ENCODE results near the gene FLYWCH1.

The FLYWCH1 gene

DNA sequence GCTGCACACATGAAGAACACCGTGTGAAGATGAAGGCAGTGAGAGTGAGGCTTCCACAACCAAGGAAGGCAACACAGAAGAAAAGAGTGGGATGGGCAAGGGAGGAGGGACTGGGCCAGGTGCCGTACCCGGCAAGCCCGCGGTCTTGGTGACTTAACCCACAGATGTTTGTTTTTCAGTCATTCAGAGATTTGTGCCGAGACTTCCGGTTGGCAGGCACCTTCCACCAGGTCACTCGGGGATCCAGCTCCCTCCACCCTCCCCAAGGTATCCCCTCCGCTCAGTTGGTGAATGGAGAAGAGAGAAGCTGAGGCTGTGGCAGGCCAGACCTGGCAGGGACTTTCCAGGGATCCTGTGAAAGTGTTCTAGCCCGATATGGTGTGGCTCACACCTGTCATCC, 47.5 kb downstream of the FLYWCH1 start:
- ChIA-PET POLR2A (interaction anchor here (0.7 kb wide), 1 partner anchor 76 kb away, joined by 3 read pairs; the partner anchor contains the start of gene FLYWCH2), CTCF (no interaction called here)
- DNase-seq (ENCODE audit: extremely low spot score) = no peak
- TF ChIP-seq NFRKB (IDR thresholded peaks at IDR 0.05) = no peak
- TF ChIP-seq L3MBTL2 (conservative IDR thresholded peaks at IDR 0.05) = no peak
- TF ChIP-seq HDGF (IDR thresholded peaks at IDR 0.05; ENCODE audit: borderline replicate concordance) = no peak
- TF ChIP-seq SP1 (IDR thresholded peaks at IDR 0.05) = no peak
- TF ChIP-seq LEF1 (IDR thresholded peaks at IDR 0.05; ENCODE audit: borderline replicate concordance) = no peak
- TF ChIP-seq CTBP1 (IDR thresholded peaks at IDR 0.05; ENCODE audit: borderline replicate concordance) = no peak
- no peak for TF ChIP-seq FOXM1 (IDR thresholded peaks at IDR 0.05; ENCODE audit: borderline replicate concordance)
- TF ChIP-seq ELF4 (IDR thresholded peaks at IDR 0.05) = no peak
- no peak for TF ChIP-seq SUZ12 (IDR thresholded peaks at IDR 0.05)
- TF ChIP-seq ZNF384 (IDR thresholded peaks at IDR 0.05) = no peak
- no peak for TF ChIP-seq TARDBP (IDR thresholded peaks at IDR 0.05)
- no peak for TF ChIP-seq BHLHE40 (IDR thresholded peaks at IDR 0.05; ENCODE audit: borderline replicate concordance)

DNA sequence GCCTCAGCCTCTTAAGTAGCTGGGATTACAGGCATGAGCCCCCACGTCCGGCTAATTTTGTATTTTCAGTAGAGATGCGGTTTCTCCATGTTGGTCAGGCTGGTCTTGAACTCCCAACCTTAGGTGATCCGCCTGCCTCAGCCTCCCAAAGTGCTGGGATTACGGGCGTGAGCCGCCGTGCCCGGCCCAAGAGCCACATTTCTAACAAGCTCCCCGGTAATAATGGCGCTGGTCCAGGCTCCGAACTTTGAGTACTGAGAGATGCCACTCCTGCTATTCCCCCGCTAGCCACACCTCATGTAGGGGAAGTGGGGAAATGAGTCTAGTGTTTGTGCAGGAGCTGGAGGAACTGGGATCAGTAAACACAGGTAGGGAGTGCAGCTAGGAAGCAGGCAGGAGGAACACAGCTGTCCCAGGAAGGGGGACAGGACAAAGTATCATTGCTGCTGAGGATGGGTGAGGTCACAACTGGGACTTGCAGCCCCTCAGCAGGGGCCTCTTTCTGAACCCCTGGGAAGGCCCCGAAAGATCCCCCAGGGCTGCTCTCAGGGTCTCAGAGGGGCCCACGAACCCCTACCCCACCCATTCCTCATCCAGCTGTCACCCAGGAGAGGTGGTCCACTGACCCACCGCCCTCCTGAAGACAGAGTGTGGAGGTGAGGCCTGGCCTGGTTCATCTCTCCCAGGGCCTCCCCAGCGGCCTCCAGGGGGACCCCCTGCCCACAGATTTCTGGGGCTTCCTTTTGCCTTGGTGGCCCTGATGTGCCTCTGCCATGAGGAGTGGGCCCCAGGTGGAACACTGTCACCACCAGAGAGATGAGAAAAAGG, 48.7 kb downstream of the FLYWCH1 start:
- no peak for TF ChIP-seq SUZ12 (IDR thresholded peaks at IDR 0.05)
- ChIA-PET POLR2A (interaction anchor here (1.2 kb wide), 1 partner anchor 20 kb away, joined by 3 read pairs; the partner anchor contains the start of gene PKMYT1), CTCF (interaction anchor here (0.7 kb wide), 1 partner anchor 85 kb away, joined by 5 read pairs; no protein-coding TSS in a partner anchor)
- DNase-seq (ENCODE audit: extremely low spot score) = no peak

DNA sequence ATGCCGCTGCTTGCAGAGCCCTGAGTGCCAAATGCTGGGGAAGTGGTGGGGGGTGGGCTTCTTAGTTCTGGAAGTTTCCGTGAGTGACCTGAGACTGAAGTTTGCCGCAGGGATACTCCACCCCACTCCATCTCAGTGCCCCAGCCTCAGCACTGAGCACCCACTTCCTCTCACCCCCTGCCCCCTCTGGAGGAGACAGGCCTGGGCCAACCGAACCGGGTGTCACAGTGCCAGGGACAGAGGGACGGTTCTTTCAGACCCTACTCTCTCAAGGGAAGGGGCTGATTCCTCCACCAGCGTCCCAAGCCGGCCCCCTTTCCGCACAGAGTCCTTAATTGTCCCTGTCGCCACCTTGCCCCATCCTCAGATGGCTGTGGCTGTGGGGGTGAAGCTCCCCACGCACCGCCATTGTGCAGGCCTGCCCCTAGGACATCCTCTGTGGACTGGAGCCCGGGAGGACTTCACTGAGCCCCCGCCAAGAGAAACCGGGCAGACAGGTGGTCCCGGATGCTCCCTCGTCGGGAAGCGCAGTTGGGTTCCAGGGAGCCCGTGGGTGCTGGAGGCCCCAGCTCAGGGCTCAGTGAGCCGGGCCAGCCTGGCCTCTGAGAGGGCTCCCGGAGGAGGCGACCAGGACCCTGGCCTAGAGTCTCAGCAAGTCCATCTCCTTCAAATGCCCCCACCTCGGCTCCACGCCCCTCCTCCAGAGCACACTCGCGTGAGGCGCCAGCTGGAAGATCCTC, 50.8 kb downstream of the FLYWCH1 start:
- ChIA-PET CTCF (interaction anchor here (1.0 kb wide), 1 partner anchor 17 kb away, joined by 3 read pairs; no protein-coding TSS in a partner anchor), POLR2A (interaction anchor here (1.6 to 1.7 kb wide), 2 partner anchors 10 to 18 kb away, joined by 3 to 6 read pairs; partner anchors contain the start of gene PKMYT1)
- no peak for TF ChIP-seq NFRKB (IDR thresholded peaks at IDR 0.05)
- no peak for TF ChIP-seq SUZ12 (IDR thresholded peaks at IDR 0.05)
- no peak for TF ChIP-seq ZNF384 (IDR thresholded peaks at IDR 0.05)
- no peak for TF ChIP-seq FOXA1 (IDR thresholded peaks at IDR 0.05)
- DNase-seq (ENCODE audit: extremely low spot score) = no peak

DNA sequence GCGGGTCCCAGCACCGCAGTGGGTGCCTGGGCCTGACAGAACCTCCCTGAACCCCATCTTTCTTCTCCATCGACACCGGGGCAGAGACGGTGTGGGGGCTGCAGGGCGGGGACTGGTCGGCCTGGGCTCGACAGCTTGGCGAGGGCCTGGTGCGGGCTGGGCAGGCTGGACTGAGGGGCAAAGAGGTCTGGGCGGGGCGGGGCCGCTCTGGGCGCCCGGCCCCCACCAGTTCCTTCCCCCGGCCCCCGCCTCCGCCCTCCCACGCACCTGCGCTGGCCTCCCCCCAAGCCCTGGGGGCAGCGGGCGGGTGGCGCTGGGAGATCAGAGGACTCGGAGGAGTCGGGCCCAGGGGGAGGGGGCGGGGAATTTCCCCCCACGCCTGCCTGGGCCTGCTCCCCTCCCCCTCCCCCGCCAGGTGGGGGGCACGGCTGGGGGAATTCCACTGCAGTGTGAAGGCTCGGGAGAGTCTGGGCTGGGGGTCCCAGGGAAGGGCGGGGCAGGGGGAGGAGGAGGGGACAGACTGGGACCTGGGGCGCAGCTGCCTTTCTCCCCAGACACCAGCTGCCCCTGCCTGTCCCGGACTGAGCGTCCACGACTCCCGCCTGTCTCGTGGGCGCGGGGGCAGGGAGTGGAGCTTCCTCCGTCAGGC, 51.5 kb downstream of the FLYWCH1 start:
- DNase-seq (ENCODE audit: extremely low spot score) = no peak
- CTCF ChIA-PET = no interaction called here

DNA sequence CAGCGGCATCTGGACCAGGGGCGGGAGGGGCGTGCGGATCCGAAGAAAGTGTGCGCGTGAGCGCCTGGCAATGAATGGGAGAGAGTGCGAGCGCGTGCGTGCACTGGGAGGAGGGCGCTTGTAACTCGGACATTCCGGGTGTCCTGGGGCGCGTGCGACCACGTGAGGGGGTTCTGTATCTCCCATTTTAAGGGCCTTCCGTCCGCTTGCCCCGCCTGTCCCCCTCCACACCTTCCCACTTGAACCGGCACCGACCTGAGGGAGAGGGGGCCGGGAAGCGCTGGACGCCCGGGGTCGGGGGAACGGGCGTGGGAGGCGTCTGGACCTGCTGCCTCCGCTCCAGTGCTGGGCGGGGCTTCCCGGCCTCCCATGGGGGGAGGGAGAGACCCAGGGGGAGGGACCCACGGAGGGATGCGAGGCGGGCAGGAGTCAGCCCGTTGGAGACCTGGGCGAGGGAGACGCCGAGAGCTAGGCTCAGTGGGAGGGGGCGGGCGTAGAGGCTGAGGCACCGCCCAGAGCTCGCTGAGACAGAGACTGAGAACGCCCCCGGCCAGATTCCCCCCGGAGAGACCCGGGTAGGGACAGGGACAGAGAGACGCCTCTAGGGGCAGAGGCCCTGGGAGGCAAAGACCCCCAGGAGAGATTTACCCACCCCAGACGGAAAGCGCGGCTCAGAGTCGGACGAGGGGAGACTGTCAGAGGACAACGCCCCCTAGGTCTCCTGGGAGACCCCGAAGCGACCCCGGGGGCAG, 52.2 kb downstream of the FLYWCH1 start, which contains the start of gene KREMEN2:
TSS of gene KREMEN2 (plus strand) at position 553 of the 752 bp plus-strand sequence. CDS start 246 bp downstream, outside the sequence.
- peak; percentile 79 for DNase-seq (ENCODE audit: extremely low spot score)
- ChIA-PET CTCF (no interaction called here), POLR2A (interaction anchor here (0.9 to 3.0 kb wide), 7 partner anchors 8 to 59 kb away, joined by 3 to 30 read pairs (median 4); partner anchors contain the start of genes HCFC1R1, PKMYT1 and THOC6)
- TF ChIP-seq FOXK2 (IDR thresholded peaks at IDR 0.05) (no peak), L3MBTL2 (conservative IDR thresholded peaks at IDR 0.05) (peak; percentile 64), SUZ12 (IDR thresholded peaks at IDR 0.05) (no peak), HDGF (IDR thresholded peaks at IDR 0.05; ENCODE audit: borderline replicate concordance) (no peak), BHLHE40 (IDR thresholded peaks at IDR 0.05; ENCODE audit: borderline replicate concordance) (no peak)

More for the DNA sequence above, 51.5 kb downstream of the FLYWCH1 start:
- TF ChIP-seq LEF1 (IDR thresholded peaks at IDR 0.05; ENCODE audit: borderline replicate concordance) (no peak), SP1 (IDR thresholded peaks at IDR 0.05) (no peak), SUZ12 (IDR thresholded peaks at IDR 0.05) (no peak), ELF4 (IDR thresholded peaks at IDR 0.05) (no peak), ZNF384 (IDR thresholded peaks at IDR 0.05) (no peak), FOXM1 (IDR thresholded peaks at IDR 0.05; ENCODE audit: borderline replicate concordance) (no peak), L3MBTL2 (conservative IDR thresholded peaks at IDR 0.05) (no peak), ARNT (IDR thresholded peaks at IDR 0.05) (no peak), NFRKB (IDR thresholded peaks at IDR 0.05) (no peak), FOXK2 (IDR thresholded peaks at IDR 0.05) (no peak), CTBP1 (IDR thresholded peaks at IDR 0.05; ENCODE audit: borderline replicate concordance) (no peak), TARDBP (IDR thresholded peaks at IDR 0.05) (no peak), BHLHE40 (IDR thresholded peaks at IDR 0.05; ENCODE audit: borderline replicate concordance) (no peak)
- TF ChIP-seq, protein P1, sequence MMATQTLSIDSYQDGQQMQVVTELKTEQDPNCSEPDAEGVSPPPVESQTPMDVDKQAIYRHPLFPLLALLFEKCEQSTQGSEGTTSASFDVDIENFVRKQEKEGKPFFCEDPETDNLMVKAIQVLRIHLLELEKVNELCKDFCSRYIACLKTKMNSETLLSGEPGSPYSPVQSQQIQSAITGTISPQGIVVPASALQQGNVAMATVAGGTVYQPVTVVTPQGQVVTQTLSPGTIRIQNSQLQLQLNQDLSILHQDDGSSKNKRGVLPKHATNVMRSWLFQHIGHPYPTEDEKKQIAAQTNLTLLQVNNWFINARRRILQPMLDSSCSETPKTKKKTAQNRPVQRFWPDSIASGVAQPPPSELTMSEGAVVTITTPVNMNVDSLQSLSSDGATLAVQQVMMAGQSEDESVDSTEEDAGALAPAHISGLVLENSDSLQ (IDR thresholded peaks at IDR 0.05) = no peak
- POLR2A ChIA-PET = interaction anchor here (1.7 to 3.0 kb wide), 2 partner anchors 9 to 18 kb away, joined by 6 to 30 read pairs; partner anchors contain the start of gene PKMYT1
